SK-N-SH (cell line): ENCODE results near the gene SH3BGR.

ENCODE experiments used
- CTCF ChIP-seq: fragments of 200-600 bp; sonication (generic); IDR thresholded peaks from 2 replicates; pipeline ENCODE4 v1.6.1; 2017; ENCODE audit warnings: antibody characterized with exemption, mild to moderate bottlenecking, moderate library complexity
- FOXJ3 ChIP-seq: sonication (generic); formaldehyde crosslinking; IDR thresholded peaks from 2 replicates; pipeline ENCODE4 v1.5.1; 2020; ENCODE audit warnings: mild to moderate bottlenecking, missing genetic modification reagents
- FOXM1 ChIP-seq: IDR thresholded peaks from 2 replicates; pipeline ENCODE4 v1.4.0; 2012; ENCODE audit warnings: low read depth, mild to moderate bottlenecking
- GABPA ChIP-seq: IDR thresholded peaks from 2 replicates; pipeline ENCODE4 v1.4.0; 2012; ENCODE audit warnings: low read depth, mild to moderate bottlenecking
- MXI1 ChIP-seq: IDR thresholded peaks from 2 replicates; pipeline ENCODE4 v1.6.1; 2012; ENCODE audit warnings: mild to moderate bottlenecking, low read depth, low read length, improper control_type of control experiment
- POLR2AphosphoS5 ChIP-seq: IDR thresholded peaks from 2 replicates; pipeline ENCODE4 v1.6.1; 2012; ENCODE audit warnings: low read depth, low read length
- RAD21 ChIP-seq: IDR thresholded peaks from 2 replicates; pipeline ENCODE4 v1.6.1; 2012; ENCODE audit warnings: mild to moderate bottlenecking, low read length
- SMC3 ChIP-seq: IDR thresholded peaks from 2 replicates; pipeline ENCODE4 v1.6.1; 2012; ENCODE audit warnings: low read depth, low read length, improper control_type of control experiment
- YY1 ChIP-seq: IDR thresholded peaks from 2 replicates; pipeline ENCODE4 v1.4.0; 2012; ENCODE audit warnings: low read depth, mild to moderate bottlenecking

GRCh38 chr21:39480271-39480670 is 28.5 kb downstream of the SH3BGR start:
- TF ChIP-seq CTCF (no peak), RAD21 (no peak), GABPA (no peak), FOXJ3 (CRISPR knock-in tag) (no peak), POLR2AphosphoS5 (no peak), YY1 (no peak), FOXM1 (no peak), SMC3 (no peak), MXI1 (no peak)
